H1 (cell line): ENCODE results near the gene DGAT2. TPM values are rescaled to one million over a fixed set of nuclear protein-coding genes. Genes with fewer than 3 reads are reported as not detected.

ENCODE experiments used
- CTCF ChIA-PET: fragments of 300-600 bp; sonication (Branson Sonifier 250); formaldehyde crosslinking; loops from one replicate; lab custom pipeline; 2021; ENCODE audit not compliant: partially characterized antibody; lab: Charles Lee
- POLR2A ChIA-PET: fragments of 300-600 bp; sonication (Branson Sonifier 250); formaldehyde crosslinking; loops from one replicate; lab custom pipeline; 2021; ENCODE audit warnings: inconsistent platforms; ENCODE audit not compliant: partially characterized antibody; lab: Charles Lee
- DNase-seq, 2 experiments: peaks; one replicate each; pipeline versions ENCODE4 v3.0.0 to v3.0.0-alpha.2; 2010 to 2022; ENCODE audit warnings: low spot score in 2 of 2, low read depth in 1 of 2, mixed read lengths in 1 of 2
- FAIRE-seq: peaks from 2 replicates; lab custom pipeline; 2011; peaks lifted over from hg19 to GRCh38; lab: Jason Lieb, UNC
- H2AFZ ChIP-seq: 2 replicates; pipeline ENCODE4 v1.8.1; 2012; ENCODE audit warnings: low read length, inconsistent platforms
- H2AK5ac ChIP-seq: 2 replicates; pipeline ENCODE4 v1.6.1; 2013; ENCODE audit warnings: low read depth, low read length
- H2BK120ac ChIP-seq: replicated peaks from 2 replicates; pipeline ENCODE3; 2013; ENCODE audit warnings: low read depth, low read length, inconsistent platforms
- H2BK12ac ChIP-seq: 2 replicates; pipeline ENCODE4 v1.6.1; 2013; ENCODE audit warnings: low read depth, low read length
- H2BK15ac ChIP-seq: 2 replicates; pipeline ENCODE4 v1.6.1; 2013; ENCODE audit warnings: low read length
- H2BK20ac ChIP-seq: 2 replicates; pipeline ENCODE4 v1.6.1; 2013; ENCODE audit warnings: low read length
- H2BK5ac ChIP-seq: 2 replicates; pipeline ENCODE4 v1.6.1; 2013; ENCODE audit warnings: low read depth, low read length
- H3K14ac ChIP-seq: 2 replicates; pipeline ENCODE4 v1.6.1; 2013; ENCODE audit warnings: inconsistent platforms; ENCODE audit not compliant: insufficient read length
- H3K18ac ChIP-seq: 2 replicates; pipeline ENCODE4 v1.6.1; 2013; ENCODE audit warnings: low read length; ENCODE audit errors: extremely low read depth
- H3K23ac ChIP-seq: 2 replicates; pipeline ENCODE4 v1.6.1; 2013; ENCODE audit warnings: inconsistent platforms; ENCODE audit not compliant: insufficient read length
- H3K23me2 ChIP-seq: 2 replicates; pipeline ENCODE4 v1.6.1; 2013; ENCODE audit warnings: low read depth, low read length
- H3K27ac ChIP-seq: 2 replicates; pipeline ENCODE4 v1.6.1; 2011; ENCODE audit warnings: low read depth, low read length, inconsistent platforms
- H3K27me3 ChIP-seq, 4 experiments: replicated peaks in 1 of 4; 1 replicate in 1 of 4; 2 replicates in 3 of 4; pipeline versions ENCODE4 v1.6.1 to v1.8.1; 2011 to 2013; ENCODE audit warnings: low read length in 3 of 4, mild to moderate bottlenecking in 3 of 4, inconsistent platforms in 2 of 4, mixed read lengths in 2 of 4, moderate library complexity in 1 of 4; ENCODE audit not compliant: control insufficient read depth in 3 of 4, insufficient read depth in 3 of 4; ENCODE audit errors: extremely low read depth in 1 of 4
- H3K36me3 ChIP-seq, 4 experiments: 2 replicates each; pipeline versions ENCODE4 v1.6.1 to v1.8.1; 2011 to 2013; ENCODE audit warnings: mild to moderate bottlenecking in 4 of 4, low read length in 3 of 4, moderate library complexity in 2 of 4, control low read depth in 1 of 4, inconsistent platforms in 1 of 4; ENCODE audit not compliant: insufficient read depth in 4 of 4, control insufficient read depth in 2 of 4
- H3K4ac ChIP-seq: replicated peaks from 2 replicates; pipeline ENCODE3; 2013; ENCODE audit warnings: low read length, low read depth, mixed read lengths, inconsistent platforms; ENCODE audit not compliant: insufficient read length
- H3K4me1 ChIP-seq, 4 experiments: replicated peaks in 1 of 4; 1 replicate in 1 of 4; 2 replicates in 3 of 4; pipeline versions ENCODE4 v1.6.1 to v1.8.1; 2011 to 2013; ENCODE audit warnings: low read length in 3 of 4, inconsistent platforms in 2 of 4, mixed read lengths in 1 of 4; ENCODE audit not compliant: insufficient read depth in 4 of 4, control insufficient read depth in 3 of 4
- H3K4me2 ChIP-seq, 2 experiments: 2 replicates each; pipeline versions ENCODE4 v1.6.1 to v1.8.1; 2011 to 2013; ENCODE audit warnings: low read depth in 2 of 2, low read length in 2 of 2, control low read depth in 1 of 2, inconsistent platforms in 1 of 2, mild to moderate bottlenecking in 1 of 2; ENCODE audit not compliant: insufficient read depth in 1 of 2
- H3K4me3 ChIP-seq, 4 experiments: fragments of 200-600, 300-600 bp in 1 of 4; sonication (generic), shearing (Covaris generic), sonication (Bioruptor Twin) in 1 of 4; 2 replicates each; pipeline versions ENCODE4 v1.5.1 to v1.8.1; 2011 to 2016; ENCODE audit warnings: low read length in 4 of 4, low read depth in 3 of 4, control low read depth in 2 of 4, inconsistent platforms in 2 of 4, mild to moderate bottlenecking in 2 of 4, mixed read lengths in 1 of 4, moderate library complexity in 1 of 4; ENCODE audit not compliant: insufficient read depth in 2 of 4; ENCODE audit errors: extremely low read depth in 1 of 4
- H3K56ac ChIP-seq: replicated peaks from 2 replicates; pipeline ENCODE3; 2013; ENCODE audit warnings: low read depth, mild to moderate bottlenecking, mixed read lengths, low read length, inconsistent platforms; ENCODE audit not compliant: insufficient read length
- H3K79me1 ChIP-seq: 2 replicates; pipeline ENCODE4 v1.6.1; 2013; ENCODE audit warnings: low read depth, low read length, control low read depth
- H3K79me2 ChIP-seq, 2 experiments: 2 replicates each; pipeline versions ENCODE4 v1.6.1 to v1.8.1; 2012 to 2013; ENCODE audit warnings: low read length in 2 of 2, mild to moderate bottlenecking in 2 of 2, inconsistent platforms in 1 of 2; ENCODE audit not compliant: insufficient read depth in 2 of 2, control insufficient read depth in 1 of 2
- H3K9ac ChIP-seq, 4 experiments: replicated peaks in 1 of 4; 1 replicate in 1 of 4; 2 replicates in 3 of 4; pipeline versions ENCODE4 v1.6.1 to v1.8.1; 2011 to 2013; ENCODE audit warnings: low read depth in 3 of 4, low read length in 3 of 4, control low read depth in 2 of 4, mild to moderate bottlenecking in 2 of 4, moderate library complexity in 2 of 4, inconsistent platforms in 1 of 4; ENCODE audit errors: extremely low read depth in 1 of 4
- H3K9me3 ChIP-seq, 2 experiments: 2 replicates each; pipeline versions ENCODE4 v1.6.1 to v1.8.1; 2012 to 2013; ENCODE audit warnings: mild to moderate bottlenecking in 2 of 2, moderate library complexity in 2 of 2, control low read depth in 1 of 2, inconsistent platforms in 1 of 2, low read depth in 1 of 2, low read length in 1 of 2, mixed read lengths in 1 of 2; ENCODE audit not compliant: insufficient read depth in 2 of 2
- H4K20me1 ChIP-seq, 2 experiments: replicated peaks in 1 of 2; 2 replicates each; pipeline versions ENCODE3 to v1.8.1; 2011 to 2013; ENCODE audit warnings: inconsistent platforms in 2 of 2, low read length in 2 of 2, mild to moderate bottlenecking in 1 of 2; ENCODE audit not compliant: insufficient read depth in 2 of 2, control insufficient read depth in 1 of 2
- H4K5ac ChIP-seq: 2 replicates; pipeline ENCODE4 v1.6.1; 2013; ENCODE audit warnings: low read length, low read depth, mixed read lengths, inconsistent platforms; ENCODE audit not compliant: insufficient read length
- H4K8ac ChIP-seq: 2 replicates; pipeline ENCODE4 v1.8.0; 2013; ENCODE audit warnings: mild to moderate bottlenecking, moderate library complexity, low read length, inconsistent platforms; ENCODE audit not compliant: insufficient read depth; ENCODE audit errors: extremely low read depth
- H4K91ac ChIP-seq: replicated peaks from 2 replicates; pipeline ENCODE3; 2013; ENCODE audit warnings: low read length, mixed read lengths, inconsistent platforms; ENCODE audit not compliant: insufficient read length
- CHD1 ChIP-seq: IDR thresholded peaks from 2 replicates; pipeline ENCODE4 v1.6.1; 2012; ENCODE audit warnings: low read depth, low read length, improper control_type of control experiment
- GABPA ChIP-seq: IDR thresholded peaks from 2 replicates; pipeline ENCODE4 v1.6.1; 2011; ENCODE audit warnings: mild to moderate bottlenecking, low read length, moderate library complexity, borderline replicate concordance; ENCODE audit not compliant: insufficient read depth
- JUND ChIP-seq: IDR thresholded peaks from 2 replicates; pipeline ENCODE4 v1.6.1; 2011; ENCODE audit warnings: mild to moderate bottlenecking, improper control_type of control experiment, low read length
- PHF8 ChIP-seq: fragments of 200-600 bp; sonication (generic); conservative IDR thresholded peaks from 2 replicates; pipeline ENCODE4 v1.7.1; 2012; ENCODE audit warnings: low read depth, mild to moderate bottlenecking, inconsistent platforms, low read length, moderate library complexity
- RFX5 ChIP-seq: IDR thresholded peaks from 2 replicates; pipeline ENCODE4 v1.6.1; 2011; ENCODE audit warnings: low read depth, low read length, improper control_type of control experiment, borderline replicate concordance
- SIN3A ChIP-seq, 2 experiments: IDR thresholded peaks in 1 of 2; conservative IDR thresholded peaks in 1 of 2; 2 replicates each; pipeline ENCODE4 v1.6.1; 2011 to 2012; ENCODE audit warnings: low read length in 2 of 2, improper control_type of control experiment in 1 of 2, low read depth in 1 of 2, mild to moderate bottlenecking in 1 of 2
- SP2 ChIP-seq: IDR thresholded peaks from 2 replicates; pipeline ENCODE4 v1.6.1; 2012; ENCODE audit warnings: mild to moderate bottlenecking, low read length, inconsistent platforms
- WGBS, 2 experiments: shearing (Covaris generic) in 1 of 2; methylation state at CpG; one replicate each; pipeline versions ENCODE4 v1.1.6 to v1.1.7; 2013 to 2015; ENCODE audit warnings: low lambda C conversion rate in 2 of 2, mixed read lengths in 2 of 2, inconsistent platforms in 1 of 2, low coverage in 1 of 2, missing lambda C conversion rate in 1 of 2; ENCODE audit not compliant: insufficient replicate concordance in 2 of 2, insufficient coverage in 1 of 2, insufficient read length in 1 of 2; ENCODE audit errors: extremely low coverage in 1 of 2, missing lambda C conversion rate in 1 of 2; 5-methylcytosine and 5-hydroxymethylcytosine counted together
- polyA plus RNA-seq, 7 experiments: library from polyadenylated mRNA; depleted of rRNA in 3 of 7; stranded (reverse) in 5 of 7; unstranded in 2 of 7; fragments of >200 nt in 5 of 7; fragments of 200-250 nt in 2 of 7; gene quantifications; 1 replicate in 5 of 7; 2 replicates in 1 of 7; 4 replicates in 1 of 7; pipeline versions ENCODE4 v1.2.1 to v1.2.3, GENCODE V29; 2011 to 2013; ENCODE audit warnings: missing spikeins in 2 of 7, mixed read lengths in 2 of 7
- total RNA-seq: library from RNA; stranded (reverse); fragmentation: NEBNext Ultra II Directional; extraction: Animal tissue kit (Norgen Biotek cat#: 25700); gene quantifications from 2 replicates; pipeline ENCODE4 v1.2.1, GENCODE V29; 2021

The DGAT2 gene
- total and polyA plus RNA-seq, 2 of the 8 experiments (the other 6 are each of a cell fraction or from before 2014, with no cell fraction given), result 3.2 to 5.9 TPM

GRCh38 chr11:75809111-75809510, 40.5 kb downstream of the DGAT2 start:
- Histone ChIP-seq H2BK15ac (no peak overlapping the region), H3K27me3 (no peaks in the 10 kb centered on the region), H3K27ac (no peak overlapping the region), H3K79me1 (no peaks in the 10 kb centered on the region), H3K4me3 (no peak overlapping the region), H4K91ac (no peak overlapping the region), H3K4me1 (peaks cover 2 to 11% (median 5%) of the 10 kb centered on the region in 4 experiments; a peak in 5 of 7 replicates), H3K56ac (no peak overlapping the region), H3K4me2 (no peak overlapping the region), H3K23me2 (no peaks in the 10 kb centered on the region), H2AK5ac (no peak overlapping the region), H4K8ac (no peak overlapping the region), H3K23ac (no peak overlapping the region), H3K9ac (no peak overlapping the region), H2BK120ac (no peak overlapping the region), H2AFZ (no peak overlapping the region), H2BK5ac (no peak overlapping the region), H3K18ac (no peak overlapping the region), H3K14ac (no peak overlapping the region), H3K4ac (no peak overlapping the region), H3K9me3 (no peaks in the 10 kb centered on the region), H2BK20ac (no peak overlapping the region), H3K36me3 (no peaks in the 10 kb centered on the region), H4K20me1 (no peaks in the 10 kb centered on the region), H3K79me2 (no peaks in the 10 kb centered on the region), H4K5ac (no peak overlapping the region), H2BK12ac (no peak overlapping the region)
- DNase-seq (no peak), FAIRE-seq (no peak)
- POLR2A ChIA-PET, result no interaction called here
- WGBS, 2 experiments, result 81% methylated on average over 2 of the region's 2 CpGs; no CpG with 5 or more reads in 1 of the 2 experiments
- CTCF ChIA-PET, result no interaction called here
- no peak for TF ChIP-seq JUND
- TF ChIP-seq SIN3A (conservative IDR thresholded peaks at IDR 0.05 in 1 of 2, IDR thresholded peaks at IDR 0.05 in 1 of 2; ENCODE audit: low read depth in 1 of 2, low read length in 2 of 2), result no peak
- no peak for TF ChIP-seq GABPA
- no peak for TF ChIP-seq PHF8
- TF ChIP-seq SP2, result no peak
- TF ChIP-seq RFX5, result no peak
- TF ChIP-seq CHD1, result no peak
